ENCODE measurements around the gene WNT8B. TPM values are rescaled to one million over a fixed set of nuclear protein-coding genes. Genes with fewer than 3 reads are reported as not detected.

Gene WNT8B
- total RNA-seq, 4 donors from 2014 or later = not detected

- no peak for TF ChIP-seq POLR2A (IDR thresholded peaks at IDR 0.05)
- no peak for TF ChIP-seq CTCF (IDR thresholded peaks at IDR 0.05)
- DNase-seq = no peak
- H3K27me3 ChIP-seq = no peaks in the 10 kb centered on the region
- no peak overlapping the region for H3K27ac ChIP-seq
- no peak overlapping the region for H3K4me3 ChIP-seq
- no peaks in the 10 kb centered on the region for H3K9me3 ChIP-seq
- H3K36me3 ChIP-seq = peaks cover 0 to 19% (median 0%) of the 10 kb centered on the region in 3 donors
- H3K4me1 ChIP-seq = peaks cover 0 to 14% (median 6%) of the 10 kb centered on the region in 4 donors
Measured at GRCh38 chr10:100483876-100484666, 21.3 kb downstream of the WNT8B start.

- Histone ChIP-seq H3K4me1 (peaks cover 0 to 14% (median 6%) of the 10 kb centered on the region in 4 donors), H3K9me3 (no peaks in the 10 kb centered on the region), H3K27me3 (no peaks in the 10 kb centered on the region), H3K36me3 (peaks cover 0 to 32% (median 0%) of the 10 kb centered on the region in 3 donors), H3K27ac (no peak overlapping the region), H3K4me3 (no peak overlapping the region)
- TF ChIP-seq CTCF (IDR thresholded peaks at IDR 0.05) (no peak), POLR2A (IDR thresholded peaks at IDR 0.05) (no peak)
- no peak for DNase-seq
Measured at GRCh38 chr10:100485366-100485765, 22.6 kb downstream of the WNT8B start.

GRCh38 chr10:100485801-100486495, 23.1 kb downstream of the WNT8B start:
- H3K4me1 ChIP-seq = peaks cover 0 to 14% (median 6%) of the 10 kb centered on the region in 4 donors
- no peak for DNase-seq
- H3K9me3 ChIP-seq = no peaks in the 10 kb centered on the region
- peaks cover 0 to 36% (median 0%) of the 10 kb centered on the region in 3 donors for H3K36me3 ChIP-seq
- no peak overlapping the region for H3K4me3 ChIP-seq
- TF ChIP-seq POLR2A (IDR thresholded peaks at IDR 0.05) (no peak), CTCF (IDR thresholded peaks at IDR 0.05) (no peak)
- no peak overlapping the region for H3K27ac ChIP-seq
- no peaks in the 10 kb centered on the region for H3K27me3 ChIP-seq

- Histone ChIP-seq H3K4me1 (peaks cover 0 to 5% (median 2%) of the 10 kb centered on the region in 4 donors), H3K4me3 (no peak overlapping the region), H3K36me3 (peaks cover 0 to 43% (median 0%) of the 10 kb centered on the region in 3 donors), H3K27ac (no peak overlapping the region), H3K9me3 (no peaks in the 10 kb centered on the region), H3K27me3 (no peaks in the 10 kb centered on the region)
- TF ChIP-seq POLR2A (IDR thresholded peaks at IDR 0.05) (no peak), CTCF (IDR thresholded peaks at IDR 0.05) (no peak)
- no peak for DNase-seq
Measured at GRCh38 chr10:100487529-100487928, 24.7 kb downstream of the WNT8B start.

- Histone ChIP-seq H3K4me3 (no peak overlapping the region), H3K4me1 (no peaks in the 10 kb centered on the region), H3K9me3 (no peaks in the 10 kb centered on the region), H3K27me3 (no peaks in the 10 kb centered on the region), H3K27ac (no peak overlapping the region), H3K36me3 (peaks cover 0 to 43% (median 0%) of the 10 kb centered on the region in 3 donors)
- TF ChIP-seq CTCF (IDR thresholded peaks at IDR 0.05) = no peak
- TF ChIP-seq POLR2A (IDR thresholded peaks at IDR 0.05) = no peak
- no peak for DNase-seq
Measured at GRCh38 chr10:100489396-100489795, 26.6 kb downstream of the WNT8B start.
